KMS-11 (cell line): ENCODE measurements around the gene ITGA11.

Experiments
- H2AFZ ChIP-seq: fragments of 200-600 bp; sonication (generic); 2 replicates; pipeline ENCODE4 v1.6.1; 2016; ENCODE audit warnings: antibody characterized with exemption, mixed run types, low read depth
- H3K27ac ChIP-seq: fragments of 200-600 bp; sonication (generic); 2 replicates; pipeline ENCODE4 v1.6.1; 2016; ENCODE audit warnings: mild to moderate bottlenecking, mixed run types
- H3K27me3 ChIP-seq: fragments of 200-600 bp; sonication (generic); 2 replicates; pipeline ENCODE4 v1.6.1; 2017; ENCODE audit warnings: mild to moderate bottlenecking, low read depth, mixed run types, moderate library complexity; ENCODE audit not compliant: insufficient read depth
- H3K36me3 ChIP-seq: fragments of 200-600 bp; sonication (generic); 2 replicates; pipeline ENCODE4 v1.6.1; 2017; ENCODE audit warnings: mild to moderate bottlenecking, mixed run types; ENCODE audit not compliant: insufficient read depth
- H3K4me1 ChIP-seq: fragments of 200-600 bp; sonication (generic); 2 replicates; pipeline ENCODE4 v1.6.1; 2016; ENCODE audit warnings: mild to moderate bottlenecking, low read depth, mixed run types; ENCODE audit not compliant: poor library complexity, severe bottlenecking
- H3K4me2 ChIP-seq: fragments of 200-600 bp; sonication (generic); 2 replicates; pipeline ENCODE4 v1.7.0; 2016; ENCODE audit warnings: mild to moderate bottlenecking, mixed run types
- H3K4me3 ChIP-seq: fragments of 200-600 bp; sonication (generic); IDR thresholded peaks from 2 replicates; pipeline ENCODE4 v1.6.1; 2017; ENCODE audit warnings: low read depth, low read length, mixed read lengths; ENCODE audit not compliant: insufficient read depth
- H3K79me2 ChIP-seq: fragments of 200-600 bp; sonication (generic); 2 replicates; pipeline ENCODE4 v1.6.1; 2016; ENCODE audit warnings: low read depth, mixed run types; ENCODE audit not compliant: insufficient read depth
- H3K9ac ChIP-seq: fragments of 200-600 bp; sonication (generic); 2 replicates; pipeline ENCODE4 v1.6.1; 2016; ENCODE audit warnings: mild to moderate bottlenecking, mixed run types
- H4K20me1 ChIP-seq: fragments of 200-600 bp; sonication (generic); 2 replicates; pipeline ENCODE4 v1.6.1; 2016; ENCODE audit warnings: mild to moderate bottlenecking, mixed run types; ENCODE audit not compliant: insufficient read depth
- CTCF ChIP-seq: fragments of 200-600 bp; sonication (generic); conservative IDR thresholded peaks from 2 replicates; pipeline ENCODE4 v1.6.1; 2017; ENCODE audit warnings: low read depth, mild to moderate bottlenecking, antibody characterized with exemption, low read length, moderate library complexity, mixed read lengths

Gene ITGA11

GRCh38 chr15:68325726-68326125 is 106.2 kb downstream of the ITGA11 start:
- Histone ChIP-seq H3K36me3 (no peaks in the 10 kb centered on the region), H3K4me2 (no peak overlapping the region), H2AFZ (no peak overlapping the region), H3K4me3 (no peak overlapping the region), H4K20me1 (no peaks in the 10 kb centered on the region), H3K27ac (no peak overlapping the region), H3K27me3 (peaks cover 4% of the 10 kb centered on the region; the same call in 1 of the 2 replicates), H3K9ac (no peak overlapping the region), H3K79me2 (no peaks in the 10 kb centered on the region), H3K4me1 (no peaks in the 10 kb centered on the region)
- TF ChIP-seq CTCF, result no peak

GRCh38 chr15:68322796-68323195 is 109.2 kb downstream of the ITGA11 start:
- H3K79me2 ChIP-seq, result no peaks in the 10 kb centered on the region
- no peak overlapping the region for H3K4me3 ChIP-seq
- H3K4me1 ChIP-seq, result no peaks in the 10 kb centered on the region
- H3K27ac ChIP-seq, result no peak overlapping the region
- no peak overlapping the region for H3K4me2 ChIP-seq
- H3K9ac ChIP-seq, result no peak overlapping the region
- H2AFZ ChIP-seq, result no peak overlapping the region
- TF ChIP-seq CTCF, result no peak
- H3K27me3 ChIP-seq, result 0 out of 2 replicates have a peak, but pooled peaks cover 4% of the 10 kb centered on the region
- no peaks in the 10 kb centered on the region for H4K20me1 ChIP-seq
- no peaks in the 10 kb centered on the region for H3K36me3 ChIP-seq

GRCh38 chr15:68321229-68321628 is 110.7 kb downstream of the ITGA11 start:
- no peak overlapping the region for H2AFZ ChIP-seq
- no peak overlapping the region for H3K4me2 ChIP-seq
- H4K20me1 ChIP-seq, result no peaks in the 10 kb centered on the region
- H3K79me2 ChIP-seq, result no peaks in the 10 kb centered on the region
- H3K27ac ChIP-seq, result no peak overlapping the region
- TF ChIP-seq CTCF, result no peak
- no peak overlapping the region for H3K9ac ChIP-seq
- H3K4me1 ChIP-seq, result no peaks in the 10 kb centered on the region
- no peak overlapping the region for H3K4me3 ChIP-seq
- H3K36me3 ChIP-seq, result no peaks in the 10 kb centered on the region
- 0 out of 2 replicates have a peak, but pooled peaks cover 4% of the 10 kb centered on the region for H3K27me3 ChIP-seq

- Histone ChIP-seq H4K20me1 (no peaks in the 10 kb centered on the region), H3K4me3 (no peak overlapping the region), H3K9ac (no peak overlapping the region), H3K27me3 (0 out of 2 replicates have a peak, but pooled peaks cover 4% of the 10 kb centered on the region), H3K36me3 (no peaks in the 10 kb centered on the region), H3K4me1 (no peaks in the 10 kb centered on the region), H2AFZ (no peak overlapping the region), H3K27ac (no peak overlapping the region), H3K79me2 (no peaks in the 10 kb centered on the region), H3K4me2 (no peak overlapping the region)
- TF ChIP-seq CTCF, result no peak
These were observed 112.0 kb downstream of the ITGA11 start for GRCh38 chr15:68319997-68320396.
